ENCODE data around the gene LTBP1. TPM values are rescaled to one million over a fixed set of nuclear protein-coding genes. Genes with fewer than 3 reads are reported as not detected.

Gene LTBP1
- total RNA-seq, 2 experiments from 2014 or later = 0.18 TPM; not detected in 1

DNA sequence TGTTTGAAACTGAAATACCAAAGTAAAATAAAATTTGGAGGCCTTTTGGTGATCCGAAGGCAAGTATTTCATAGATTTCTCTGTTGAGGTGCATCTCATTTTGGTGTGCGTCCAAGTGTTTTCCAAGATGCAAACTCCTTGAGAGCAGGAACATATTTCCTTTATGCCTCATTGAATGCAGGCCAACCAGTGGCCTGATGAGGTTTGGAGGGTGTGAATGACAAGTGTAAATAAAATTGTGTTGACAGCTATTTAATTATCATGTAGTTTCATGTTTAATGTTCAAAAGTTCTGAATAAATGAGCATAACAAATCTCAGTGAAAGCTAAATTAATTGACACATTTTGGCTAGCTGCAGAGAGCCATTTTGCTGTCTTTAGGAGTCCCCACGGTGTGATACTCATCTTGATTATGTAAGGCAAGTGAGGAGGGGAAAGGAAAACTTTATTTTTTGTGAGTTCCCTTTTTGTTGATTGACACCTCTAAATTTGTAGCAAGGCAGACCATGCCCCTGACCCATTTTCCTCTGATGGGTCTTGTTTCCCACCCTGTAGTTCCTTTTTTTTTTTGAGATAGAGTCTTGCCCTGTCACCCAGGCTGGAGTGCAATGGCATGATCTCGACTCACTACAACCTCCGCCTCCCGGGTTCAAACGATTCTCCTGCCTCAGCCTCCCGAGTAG is 6.3 kb upstream of the LTBP1 start:
- ChIA-PET CTCF (no interaction called here), POLR2A (no interaction called here)
- Mint-ChIP-seq H3K4me3 (no peak overlapping the region), H3K4me1 (ENCODE audit: low read depth) (no peaks in the 10 kb centered on the region), H3K36me3 (ENCODE audit: low read depth) (no peaks in the 10 kb centered on the region), H3K27me3 (peaks cover 9% of the 10 kb centered on the region), H3K27ac (no peak overlapping the region), H3K9me3 (no peaks in the 10 kb centered on the region)
- intact Hi-C loops (cut with micrococcal nuclease) = loop anchor here (10.0 kb wide), 1 partner anchor 166 kb away; no protein-coding TSS in a partner anchor
- DNase-seq (no peak), ATAC-seq (no peak)
- TF ChIP-seq, protein P1, sequence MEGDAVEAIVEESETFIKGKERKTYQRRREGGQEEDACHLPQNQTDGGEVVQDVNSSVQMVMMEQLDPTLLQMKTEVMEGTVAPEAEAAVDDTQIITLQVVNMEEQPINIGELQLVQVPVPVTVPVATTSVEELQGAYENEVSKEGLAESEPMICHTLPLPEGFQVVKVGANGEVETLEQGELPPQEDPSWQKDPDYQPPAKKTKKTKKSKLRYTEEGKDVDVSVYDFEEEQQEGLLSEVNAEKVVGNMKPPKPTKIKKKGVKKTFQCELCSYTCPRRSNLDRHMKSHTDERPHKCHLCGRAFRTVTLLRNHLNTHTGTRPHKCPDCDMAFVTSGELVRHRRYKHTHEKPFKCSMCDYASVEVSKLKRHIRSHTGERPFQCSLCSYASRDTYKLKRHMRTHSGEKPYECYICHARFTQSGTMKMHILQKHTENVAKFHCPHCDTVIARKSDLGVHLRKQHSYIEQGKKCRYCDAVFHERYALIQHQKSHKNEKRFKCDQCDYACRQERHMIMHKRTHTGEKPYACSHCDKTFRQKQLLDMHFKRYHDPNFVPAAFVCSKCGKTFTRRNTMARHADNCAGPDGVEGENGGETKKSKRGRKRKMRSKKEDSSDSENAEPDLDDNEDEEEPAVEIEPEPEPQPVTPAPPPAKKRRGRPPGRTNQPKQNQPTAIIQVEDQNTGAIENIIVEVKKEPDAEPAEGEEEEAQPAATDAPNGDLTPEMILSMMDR (IDR thresholded peaks at IDR 0.05) = no peak

DNA sequence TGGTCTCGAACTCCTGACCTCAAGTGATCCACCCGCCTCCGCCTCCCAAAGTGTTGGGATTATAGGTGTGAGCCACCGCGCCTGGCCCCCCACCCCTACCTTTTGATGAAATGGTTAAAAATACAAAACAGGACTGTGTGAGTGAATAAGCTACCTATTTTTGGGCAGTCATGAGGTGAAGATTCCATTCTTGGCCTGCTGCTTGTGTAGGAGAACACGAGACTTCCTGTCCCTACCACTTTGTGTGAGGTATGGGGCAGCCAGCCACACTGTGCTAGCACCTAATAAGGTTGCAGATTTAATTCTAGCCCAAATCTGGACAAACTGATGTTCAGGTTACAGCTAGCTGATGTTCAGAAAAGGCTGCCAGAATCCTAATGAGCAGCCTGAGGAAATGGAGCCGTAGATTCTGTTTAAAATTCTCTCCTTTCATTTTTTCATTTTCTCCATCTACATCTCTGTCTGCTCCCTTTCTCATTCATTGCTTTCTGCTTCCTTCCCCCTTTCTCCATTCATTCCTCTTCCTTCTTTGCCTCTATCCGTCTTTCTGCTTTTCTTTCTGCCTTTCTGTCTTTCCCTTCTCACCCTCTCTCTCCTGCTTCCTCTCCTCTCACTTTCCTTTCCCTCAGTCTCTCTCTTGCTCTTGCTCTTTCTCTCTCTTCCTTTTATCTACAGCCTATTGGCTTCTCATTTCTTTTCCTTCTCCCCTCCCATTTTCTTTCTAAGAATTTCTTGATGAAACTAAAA is 4.6 kb upstream of the LTBP1 start:
- ChIA-PET CTCF (no interaction called here), POLR2A (interaction anchor here (0.8 kb wide), 1 partner anchor 12 kb away, joined by 3 read pairs; no protein-coding TSS in a partner anchor)
- Mint-ChIP-seq H3K9me3 (no peaks in the 10 kb centered on the region), H3K4me1 (ENCODE audit: low read depth) (no peaks in the 10 kb centered on the region), H3K4me3 (no peak overlapping the region), H3K36me3 (ENCODE audit: low read depth) (no peaks in the 10 kb centered on the region), H3K27ac (no peak overlapping the region), H3K27me3 (peaks cover 14% of the 10 kb centered on the region)
- TF ChIP-seq, protein P1 (IDR thresholded peaks at IDR 0.05) = no peak
- intact Hi-C loops (cut with micrococcal nuclease) = loop anchor here (10.0 kb wide), 1 partner anchor 167 kb away; no protein-coding TSS in a partner anchor
- DNase-seq (no peak), ATAC-seq (no peak)

DNA sequence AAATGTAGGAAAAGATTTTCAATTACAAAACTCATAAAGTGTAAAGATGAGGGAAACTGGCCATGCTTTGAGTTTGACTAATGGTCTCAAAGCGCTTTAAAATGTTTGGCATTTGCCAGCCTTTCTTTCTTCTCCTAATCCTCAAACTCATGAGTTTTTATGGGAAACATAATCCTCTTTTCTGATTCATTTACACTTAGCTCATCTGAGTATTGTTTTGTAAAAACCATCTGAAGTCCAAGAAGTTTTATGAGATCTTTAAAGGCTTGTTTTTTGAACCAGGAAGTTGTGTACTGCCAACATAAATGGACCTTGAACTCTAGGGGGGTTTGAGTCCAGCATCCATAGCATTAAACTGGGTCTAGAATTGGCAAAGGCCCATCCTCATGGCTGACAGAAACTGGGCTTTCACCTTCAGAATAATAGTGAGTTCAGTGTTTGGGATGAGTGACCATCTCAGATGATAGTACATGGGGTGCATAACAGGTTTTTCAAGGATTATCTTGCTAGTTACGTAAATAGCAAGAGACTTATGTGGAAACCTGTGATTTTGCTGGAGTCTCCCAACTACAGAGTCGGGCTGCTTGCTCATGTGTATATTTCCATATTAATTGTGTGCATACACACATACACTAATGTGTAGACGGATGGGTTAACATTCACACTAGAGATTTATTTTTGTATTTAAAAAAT is 3.8 kb upstream of the LTBP1 start:
- no peak for ATAC-seq
- POLR2A ChIA-PET = no interaction called here
- no peaks in the 10 kb centered on the region for H3K4me1 Mint-ChIP-seq (ENCODE audit: low read depth)
- no peak for DNase-seq
- intact Hi-C loops (cut with micrococcal nuclease) = loop anchor here (10.0 kb wide), 1 partner anchor 168 kb away; no protein-coding TSS in a partner anchor
- H3K36me3 Mint-ChIP-seq (ENCODE audit: low read depth) = no peaks in the 10 kb centered on the region
- H3K27ac Mint-ChIP-seq = no peak overlapping the region
- CTCF ChIA-PET = no interaction called here
- TF ChIP-seq, protein P1 (IDR thresholded peaks at IDR 0.05) = no peak
- H3K4me3 Mint-ChIP-seq = no peak overlapping the region
- H3K9me3 Mint-ChIP-seq = no peaks in the 10 kb centered on the region
- H3K27me3 Mint-ChIP-seq = peaks cover 16% of the 10 kb centered on the region

DNA sequence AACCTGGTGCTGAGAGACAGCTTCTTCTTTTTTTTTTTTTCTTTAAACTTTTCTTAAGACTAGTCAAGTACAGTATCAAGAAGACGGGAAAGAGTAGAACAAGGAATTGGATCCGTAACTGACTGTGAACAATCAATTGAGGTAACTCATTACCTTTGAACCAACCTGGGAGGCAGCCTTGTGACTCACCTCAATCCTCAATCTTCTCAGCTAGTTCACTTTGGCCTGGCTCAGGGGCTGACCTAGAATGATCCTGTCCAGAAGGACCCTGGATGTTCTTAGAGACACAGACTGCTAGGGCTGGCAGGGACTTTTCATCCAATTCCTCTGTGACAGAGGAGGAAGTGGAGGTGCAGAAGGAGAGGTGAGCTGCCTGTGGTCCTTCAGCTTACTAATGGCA is 1.5 kb upstream of the LTBP1 start:
- ChIA-PET POLR2A (interaction anchor here (1.1 kb wide), 1 partner anchor 68 kb away, joined by 3 read pairs; no protein-coding TSS in a partner anchor), CTCF (interaction anchor here (1.0 to 1.1 kb wide), 3 partner anchors 11 to 172 kb away, joined by 3 to 5 read pairs (median 3); no protein-coding TSS in a partner anchor)
- peaks cover 36% of the 10 kb centered on the region for H3K27me3 Mint-ChIP-seq
- H3K27ac Mint-ChIP-seq = no peak overlapping the region
- no peak overlapping the region for H3K4me3 Mint-ChIP-seq
- no peak for ATAC-seq
- no peaks in the 10 kb centered on the region for H3K36me3 Mint-ChIP-seq (ENCODE audit: low read depth)
- TF ChIP-seq, protein P1 (IDR thresholded peaks at IDR 0.05) = no peak
- no peak for DNase-seq
- H3K4me1 Mint-ChIP-seq (ENCODE audit: low read depth) = peaks cover 3% of the 10 kb centered on the region
- H3K9me3 Mint-ChIP-seq = no peaks in the 10 kb centered on the region
- intact Hi-C loops (cut with micrococcal nuclease) = loop anchor here (5.0 to 10.0 kb wide), 2 partner anchors 170 to 393 kb away; no protein-coding TSS in a partner anchor
